Vagina (tissue), 2 donors: ENCODE results near the gene DPP8. TPM values are rescaled to one million over a fixed set of nuclear protein-coding genes. Genes with fewer than 3 reads are reported as not detected.

ENCODE experiments used
- DNase-seq, 2 donors: peaks; one replicate each; pipeline ENCODE4 v3.0.0-alpha.2; 2017; ENCODE audit errors: extremely low spot score in 2 of 2
- H3K27ac ChIP-seq: fragments of 200-600 bp; sonication (generic); one replicate; pipeline ENCODE4 v1.5.1; 2019
- H3K27me3 ChIP-seq: fragments of 200-600 bp; sonication (generic); one replicate; pipeline ENCODE4 v1.5.1; 2019
- H3K36me3 ChIP-seq, 2 donors: fragments of 200-600 bp; sonication (generic); one replicate each; pipeline ENCODE4 v1.5.1; 2017 to 2019
- H3K4me1 ChIP-seq: fragments of 200-600 bp; sonication (generic); one replicate; pipeline ENCODE4 v1.5.1; 2019
- H3K4me3 ChIP-seq, 2 donors: fragments of 200-600 bp; sonication (generic); 1 replicate in 1 of 2; 2 replicates in 1 of 2; pipeline ENCODE4 v1.5.1; 2016 to 2019
- H3K9me3 ChIP-seq: fragments of 200-600 bp; sonication (generic); one replicate; pipeline ENCODE4 v1.5.1; 2019
- POLR2A ChIP-seq, 2 donors: fragments of 450-650 bp; IDR thresholded peaks; one replicate each; pipeline ENCODE4 v1.6.1; 2017; ENCODE audit warnings: antibody characterized with exemption in 2 of 2, mild to moderate bottlenecking in 2 of 2, moderate library complexity in 2 of 2
- POLR2AphosphoS5 ChIP-seq, 2 donors: sonication (generic); formaldehyde crosslinking; IDR thresholded peaks; one replicate each; pipeline ENCODE4 v1.9.0; 2017; ENCODE audit warnings: antibody characterized with exemption in 2 of 2, mild to moderate bottlenecking in 2 of 2, low read depth in 1 of 2; ENCODE audit not compliant: insufficient read depth in 1 of 2
- intact Hi-C: fragments of 100-400 bp; cut with DNase I; formaldehyde crosslinking; loops from one replicate; pipeline ENCODE4 v1.15.1; 2023
- total RNA-seq: library from RNA; depleted of rRNA; stranded (reverse); fragments of >200 nt; gene quantifications from one replicate; pipeline ENCODE4 v1.2.3, GENCODE V29; 2016
- TF ChIP-seq, protein P1 (sequence below), 3 experiments: fragments of 450-650 bp in 2 of 3; fragments of 200-600 bp in 1 of 3; sonication (generic) in 1 of 3; IDR thresholded peaks; one replicate each; pipeline ENCODE4 v1.5.1; 2017 to 2019; ENCODE audit warnings: antibody characterized with exemption in 3 of 3, mild to moderate bottlenecking in 2 of 3, moderate library complexity in 2 of 3

Gene DPP8
- total RNA-seq, 1 donor from 2014 or later, result 28.2 TPM

DNA sequence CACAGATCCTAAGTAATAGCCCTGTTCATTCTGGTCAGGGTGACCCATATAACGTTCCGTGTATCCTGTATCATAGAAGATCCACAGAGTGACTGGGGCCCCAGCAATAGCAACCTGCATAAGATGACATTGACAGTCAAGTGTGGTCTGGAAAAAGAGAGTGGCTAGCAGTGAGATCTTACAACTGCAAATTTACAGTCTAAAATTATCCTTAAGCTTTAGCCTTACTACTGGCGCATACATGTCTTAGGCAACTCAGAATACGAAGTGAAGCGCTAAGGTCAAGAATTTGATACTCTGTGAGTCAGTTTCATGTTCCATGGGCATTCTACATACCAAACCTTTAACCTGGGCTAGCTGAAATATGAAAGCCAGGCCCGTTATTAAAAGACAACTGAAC lies 65.5 kb downstream of the DPP8 start:
- Histone ChIP-seq H3K9me3 (no peaks in the 10 kb centered on the region), H3K4me1 (no peaks in the 10 kb centered on the region), H3K36me3 (peaks cover 0 to 70% of the 10 kb centered on the region in 2 donors), H3K4me3 (no peak overlapping the region), H3K27me3 (no peaks in the 10 kb centered on the region), H3K27ac (no peak overlapping the region)
- TF ChIP-seq POLR2A (IDR thresholded peaks at IDR 0.05), result no peak
- TF ChIP-seq, protein P1, sequence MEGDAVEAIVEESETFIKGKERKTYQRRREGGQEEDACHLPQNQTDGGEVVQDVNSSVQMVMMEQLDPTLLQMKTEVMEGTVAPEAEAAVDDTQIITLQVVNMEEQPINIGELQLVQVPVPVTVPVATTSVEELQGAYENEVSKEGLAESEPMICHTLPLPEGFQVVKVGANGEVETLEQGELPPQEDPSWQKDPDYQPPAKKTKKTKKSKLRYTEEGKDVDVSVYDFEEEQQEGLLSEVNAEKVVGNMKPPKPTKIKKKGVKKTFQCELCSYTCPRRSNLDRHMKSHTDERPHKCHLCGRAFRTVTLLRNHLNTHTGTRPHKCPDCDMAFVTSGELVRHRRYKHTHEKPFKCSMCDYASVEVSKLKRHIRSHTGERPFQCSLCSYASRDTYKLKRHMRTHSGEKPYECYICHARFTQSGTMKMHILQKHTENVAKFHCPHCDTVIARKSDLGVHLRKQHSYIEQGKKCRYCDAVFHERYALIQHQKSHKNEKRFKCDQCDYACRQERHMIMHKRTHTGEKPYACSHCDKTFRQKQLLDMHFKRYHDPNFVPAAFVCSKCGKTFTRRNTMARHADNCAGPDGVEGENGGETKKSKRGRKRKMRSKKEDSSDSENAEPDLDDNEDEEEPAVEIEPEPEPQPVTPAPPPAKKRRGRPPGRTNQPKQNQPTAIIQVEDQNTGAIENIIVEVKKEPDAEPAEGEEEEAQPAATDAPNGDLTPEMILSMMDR (IDR thresholded peaks at IDR 0.05), result no peak
- no peak for TF ChIP-seq POLR2AphosphoS5 (IDR thresholded peaks at IDR 0.05; ENCODE audit: insufficient read depth in 1 of 2, low read depth in 1 of 2)
- DNase-seq, result no peak
- intact Hi-C loops, result no loop called here

DNA sequence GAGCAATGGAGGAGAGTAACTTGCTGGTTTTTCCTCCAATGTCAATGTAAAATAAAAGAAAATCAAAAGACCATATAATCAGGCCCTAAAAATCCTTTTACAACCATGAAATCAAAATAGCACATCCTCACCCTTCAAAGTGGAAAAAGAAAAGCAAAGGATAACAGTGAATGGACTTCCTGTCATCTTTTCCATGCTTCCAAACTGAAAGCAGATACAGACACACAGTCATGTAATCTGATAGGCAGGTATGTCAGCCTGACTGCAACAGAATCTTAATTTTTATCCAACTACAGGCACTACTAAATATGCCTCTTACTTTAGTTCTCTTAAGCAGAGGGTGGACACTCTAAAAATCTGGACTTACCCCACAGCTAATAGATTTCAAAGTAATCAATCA lies 66.9 kb downstream of the DPP8 start:
- no peak for TF ChIP-seq POLR2AphosphoS5 (IDR thresholded peaks at IDR 0.05; ENCODE audit: insufficient read depth in 1 of 2, low read depth in 1 of 2)
- TF ChIP-seq, protein P1 (IDR thresholded peaks at IDR 0.05), result no peak
- no peak for TF ChIP-seq POLR2A (IDR thresholded peaks at IDR 0.05)

DNA sequence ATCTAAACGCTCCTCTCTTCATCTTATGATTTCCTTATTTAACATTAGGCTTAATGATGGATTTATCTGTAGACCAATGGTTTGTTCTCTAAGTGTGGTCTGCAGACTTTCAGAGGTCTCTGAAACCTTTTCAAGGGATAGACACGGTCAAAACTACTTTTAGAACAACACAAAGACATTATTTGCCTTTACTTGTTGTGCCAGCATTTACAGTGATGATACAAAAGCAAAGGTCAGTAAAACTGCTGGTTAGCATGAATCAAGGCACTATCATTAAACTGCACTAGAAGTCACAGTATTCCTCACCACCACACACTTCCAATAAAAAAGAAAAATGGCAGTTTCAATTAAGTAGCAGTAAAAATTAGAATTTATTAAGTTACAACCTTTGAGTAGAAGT lies 70.3 kb downstream of the DPP8 start:
- Histone ChIP-seq H3K27me3 (no peaks in the 10 kb centered on the region), H3K9me3 (no peaks in the 10 kb centered on the region), H3K36me3 (peaks cover 2 to 37% of the 10 kb centered on the region in 2 donors), H3K27ac (no peak overlapping the region), H3K4me3 (no peak overlapping the region), H3K4me1 (no peaks in the 10 kb centered on the region)
- TF ChIP-seq POLR2AphosphoS5 (IDR thresholded peaks at IDR 0.05; ENCODE audit: insufficient read depth in 1 of 2, low read depth in 1 of 2) (no peak), POLR2A (IDR thresholded peaks at IDR 0.05) (no peak)
- TF ChIP-seq, protein P1 (IDR thresholded peaks at IDR 0.05), result no peak
- intact Hi-C loops, result no loop called here
- DNase-seq, result no peak

More for the DNA sequence above, 66.9 kb downstream of the DPP8 start:
- Histone ChIP-seq H3K27ac (no peak overlapping the region), H3K4me3 (no peak overlapping the region), H3K4me1 (no peaks in the 10 kb centered on the region), H3K36me3 (peaks cover 0 to 65% of the 10 kb centered on the region in 2 donors), H3K9me3 (no peaks in the 10 kb centered on the region), H3K27me3 (no peaks in the 10 kb centered on the region)
- intact Hi-C loops, result no loop called here
- no peak for DNase-seq

DNA sequence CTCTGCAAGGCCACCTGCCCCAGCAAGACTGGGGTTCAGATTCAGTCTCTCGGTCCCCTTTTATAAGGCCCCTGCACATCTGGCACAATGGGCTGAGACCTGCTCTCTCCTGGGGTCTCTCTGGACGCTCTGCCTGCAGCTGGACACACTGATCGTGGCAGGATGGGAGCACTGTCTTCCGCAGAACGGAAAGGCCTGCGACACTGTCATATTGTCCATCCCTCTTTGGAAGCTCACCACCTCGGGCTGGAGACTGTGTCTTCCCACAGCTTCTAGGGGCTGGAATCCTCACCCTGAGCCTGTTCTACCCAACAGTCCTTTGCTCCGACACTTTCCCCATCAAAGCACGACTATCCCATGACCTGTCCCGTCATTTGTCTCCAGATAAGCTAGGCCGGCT lies 83.3 kb downstream of the DPP8 start:
- no peak overlapping the region for H3K27ac ChIP-seq
- no peaks in the 10 kb centered on the region for H3K36me3 ChIP-seq
- H3K4me3 ChIP-seq, result no peak overlapping the region
- TF ChIP-seq POLR2AphosphoS5 (IDR thresholded peaks at IDR 0.05; ENCODE audit: insufficient read depth in 1 of 2, low read depth in 1 of 2) (no peak), POLR2A (IDR thresholded peaks at IDR 0.05) (no peak)
- TF ChIP-seq, protein P1 (IDR thresholded peaks at IDR 0.05), result no peak
- H3K4me1 ChIP-seq, result peaks cover 7% of the 10 kb centered on the region
- no peak for DNase-seq
- no peaks in the 10 kb centered on the region for H3K9me3 ChIP-seq
- intact Hi-C loops, result no loop called here
- no peaks in the 10 kb centered on the region for H3K27me3 ChIP-seq

DNA sequence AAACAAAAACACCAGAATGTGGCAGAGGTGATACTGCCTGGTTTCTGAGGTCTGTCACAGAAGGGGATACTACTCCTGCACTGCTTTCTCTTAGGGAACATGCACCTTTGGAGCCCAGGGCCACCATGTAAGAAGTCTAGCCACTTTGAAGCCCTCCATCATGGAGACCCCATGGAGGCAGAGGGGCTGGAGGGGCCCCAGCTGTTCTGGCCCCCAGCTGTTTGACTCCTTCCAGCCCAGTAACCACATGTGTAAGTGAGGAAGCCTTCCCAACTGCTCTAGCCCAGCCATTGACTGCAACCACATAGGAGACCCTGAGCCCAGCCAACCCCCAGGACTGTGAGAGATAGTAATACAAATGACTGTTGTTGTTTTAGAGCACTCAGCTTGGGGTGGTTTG lies 85.8 kb downstream of the DPP8 start:
- H3K9me3 ChIP-seq, result no peaks in the 10 kb centered on the region
- peaks cover 7% of the 10 kb centered on the region for H3K4me1 ChIP-seq
- H3K27ac ChIP-seq, result no peak overlapping the region
- TF ChIP-seq, protein P1 (IDR thresholded peaks at IDR 0.05), result no peak
- H3K4me3 ChIP-seq, result no peak overlapping the region
- DNase-seq, result peak in 1 of 2 donors; percentile 40
- intact Hi-C loops, result no loop called here
- no peaks in the 10 kb centered on the region for H3K27me3 ChIP-seq
- H3K36me3 ChIP-seq, result no peaks in the 10 kb centered on the region
